ENCODE results near the gene SLC1A5.
"Not testable (repeated sequence)": the region's sequence is repeated elsewhere in the genome, so short reads cannot be mapped to it uniquely, and the experiment has no call there.

Gene SLC1A5

GRCh38 chr19:46766569-46767317 is 21.7 kb downstream of the SLC1A5 start:
- no peak for DNase-seq

DNA sequence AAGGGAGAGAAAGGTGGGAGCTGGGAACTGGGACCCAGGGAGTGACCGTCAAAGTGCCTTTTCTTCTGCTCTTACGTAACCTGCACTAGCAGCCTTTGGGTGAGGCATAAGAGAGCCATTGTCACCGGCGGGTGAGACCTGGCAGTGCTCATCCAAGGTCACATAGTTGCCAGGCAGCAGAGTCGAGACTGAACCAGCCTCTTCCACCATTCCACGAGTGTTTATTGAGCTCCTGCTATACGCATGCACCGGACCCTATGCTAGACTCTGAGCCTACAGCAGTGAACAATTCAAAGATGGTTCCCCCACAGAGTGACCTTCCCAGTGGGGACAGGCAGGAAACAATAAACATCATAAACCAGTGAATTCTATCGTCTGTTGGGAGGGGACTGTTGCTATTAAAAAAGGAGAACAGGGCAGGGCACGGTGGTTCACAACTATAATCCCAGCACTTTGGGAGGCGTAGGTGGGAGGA is 23.5 kb downstream of the SLC1A5 start:
- no peak for DNase-seq

- DNase-seq = no peak
Observed at GRCh38 chr19:46762245-46762890, 26.0 kb downstream of the SLC1A5 start.

GRCh38 chr19:46761418-46761831 is 27.0 kb downstream of the SLC1A5 start:
- no peak for DNase-seq

GRCh38 chr19:46760897-46761296 is 27.5 kb downstream of the SLC1A5 start:
- not testable (repeated sequence) for DNase-seq

DNA sequence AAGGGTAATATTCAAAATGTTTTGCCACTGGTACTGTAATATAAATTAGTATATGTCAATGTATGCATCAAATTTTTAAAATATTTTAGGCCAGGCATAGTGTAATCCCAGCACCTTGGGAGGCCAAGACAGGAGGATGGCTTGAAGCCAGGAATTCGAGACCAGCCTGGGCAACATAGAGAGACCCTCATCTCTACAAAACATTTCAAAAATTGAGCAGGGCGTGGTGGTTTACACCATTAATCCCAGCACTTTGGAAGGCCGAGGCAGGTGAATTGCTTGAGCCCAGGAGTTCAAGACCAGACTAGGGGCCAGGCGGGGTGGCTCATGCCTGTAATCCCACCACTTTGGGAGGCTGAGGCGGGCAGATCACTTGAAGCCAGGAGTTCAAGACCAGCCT is 28.0 kb downstream of the SLC1A5 start:
- no peak for DNase-seq

- no peak for DNase-seq
Observed at GRCh38 chr19:46759817-46760333, 28.5 kb downstream of the SLC1A5 start.

- DNase-seq = no peak
Observed at GRCh38 chr19:46759206-46759605, 29.2 kb downstream of the SLC1A5 start.

- DNase-seq = no peak
Observed at GRCh38 chr19:46756544-46756888, 31.9 kb downstream of the SLC1A5 start.

DNA sequence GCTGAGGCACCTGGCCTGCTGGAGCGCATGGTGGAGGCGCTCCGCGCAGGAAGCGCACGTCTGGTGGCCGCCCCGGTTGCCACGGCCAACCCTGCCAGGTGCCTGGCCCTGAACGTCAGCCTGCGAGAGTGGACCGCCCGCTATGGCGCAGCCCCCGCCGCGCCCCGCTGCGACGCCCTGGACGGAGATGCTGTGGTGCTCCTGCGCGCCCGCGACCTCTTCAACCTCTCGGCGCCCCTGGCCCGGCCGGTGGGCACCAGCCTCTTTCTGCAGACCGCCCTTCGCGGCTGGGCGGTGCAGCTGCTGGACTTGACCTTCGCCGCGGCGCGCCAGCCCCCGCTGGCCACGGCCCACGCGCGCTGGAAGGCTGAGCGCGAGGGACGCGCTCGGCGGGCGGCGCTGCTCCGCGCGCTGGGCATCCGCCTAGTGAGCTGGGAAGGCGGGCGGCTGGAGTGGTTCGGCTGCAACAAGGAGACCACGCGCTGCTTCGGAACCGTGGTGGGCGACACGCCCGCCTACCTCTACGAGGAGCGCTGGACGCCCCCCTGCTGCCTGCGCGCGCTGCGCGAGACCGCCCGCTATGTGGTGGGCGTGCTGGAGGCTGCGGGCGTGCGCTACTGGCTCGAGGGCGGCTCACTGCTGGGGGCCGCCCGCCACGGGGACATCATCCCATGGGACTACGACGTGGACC is 32.4 kb downstream of the SLC1A5 start:
- no peak for DNase-seq

- DNase-seq = no peak
Observed at GRCh38 chr19:46755077-46755852, 33.1 kb downstream of the SLC1A5 start.

DNA sequence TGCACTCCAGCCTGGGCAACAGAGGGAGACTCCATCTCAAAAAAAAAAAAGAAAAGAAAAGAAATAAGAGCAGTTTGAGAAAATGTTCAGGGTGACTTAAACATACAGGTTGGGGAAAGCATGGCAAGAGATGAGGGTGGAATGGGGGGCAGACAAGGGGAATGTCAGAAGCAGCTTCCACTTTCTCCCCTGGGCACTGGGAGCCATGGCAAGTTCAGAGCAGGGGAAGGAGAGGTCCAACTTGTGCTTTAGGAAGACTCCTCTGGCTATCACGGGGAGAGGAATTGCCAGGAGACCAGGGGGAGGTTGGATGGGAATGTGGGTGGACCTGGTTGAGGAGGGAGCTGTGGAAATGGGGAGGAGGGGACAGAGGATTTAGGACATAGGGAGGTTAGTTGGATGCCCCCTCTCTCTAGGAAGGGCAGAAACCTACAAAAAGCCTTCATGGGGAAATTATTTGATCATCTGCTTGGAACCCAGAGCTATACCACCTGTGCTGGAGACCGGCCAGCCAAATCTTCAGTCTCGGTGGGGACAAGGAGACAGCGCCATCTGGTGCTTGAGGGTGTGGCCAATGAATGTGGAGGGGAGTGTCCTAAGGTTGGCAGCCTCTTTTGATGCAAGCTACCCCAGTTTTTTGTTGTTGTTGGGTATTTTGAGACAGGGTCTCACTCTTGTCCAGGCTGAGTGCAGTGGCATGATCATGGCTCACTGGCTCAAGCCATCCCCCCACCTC is 34.8 kb downstream of the SLC1A5 start:
- no peak for DNase-seq

DNA sequence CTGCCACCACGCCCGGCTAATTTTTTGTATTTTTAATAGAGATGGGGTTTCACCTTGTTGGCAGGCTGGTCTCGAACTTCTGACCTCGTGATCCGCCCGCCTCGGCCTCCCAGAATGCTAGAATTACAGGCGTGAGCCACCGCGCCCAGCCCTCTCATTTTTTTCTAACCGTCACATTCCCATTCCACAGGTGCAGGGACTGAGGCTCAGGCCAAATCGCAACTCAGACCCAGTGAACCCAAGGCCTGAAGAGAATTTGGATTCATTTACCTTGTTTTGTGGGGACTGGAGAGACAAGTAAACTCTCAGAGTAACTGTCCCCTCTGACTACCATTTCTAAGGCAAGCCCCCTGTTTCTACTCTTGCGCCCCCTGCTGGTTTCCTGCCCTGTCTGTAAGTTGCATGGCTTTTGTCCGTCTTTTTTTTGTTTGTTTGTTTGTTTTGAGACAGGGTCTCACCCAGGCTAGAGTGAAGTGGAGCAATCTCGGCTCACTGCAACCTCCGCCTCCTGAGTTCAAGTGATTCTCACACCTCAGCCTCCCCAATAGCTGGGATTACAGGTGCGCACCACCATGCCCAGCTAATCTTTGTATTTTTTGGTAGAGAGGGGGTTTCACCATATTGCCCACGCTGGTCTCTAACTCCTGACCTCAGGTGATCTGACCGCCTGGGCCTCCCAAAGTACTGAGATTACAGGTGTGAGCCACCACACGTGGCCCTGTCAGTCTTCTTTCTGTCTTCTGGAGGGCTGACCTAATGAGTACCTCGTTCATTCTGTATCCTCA is 39.9 kb downstream of the SLC1A5 start:
- DNase-seq = no peak

DNA sequence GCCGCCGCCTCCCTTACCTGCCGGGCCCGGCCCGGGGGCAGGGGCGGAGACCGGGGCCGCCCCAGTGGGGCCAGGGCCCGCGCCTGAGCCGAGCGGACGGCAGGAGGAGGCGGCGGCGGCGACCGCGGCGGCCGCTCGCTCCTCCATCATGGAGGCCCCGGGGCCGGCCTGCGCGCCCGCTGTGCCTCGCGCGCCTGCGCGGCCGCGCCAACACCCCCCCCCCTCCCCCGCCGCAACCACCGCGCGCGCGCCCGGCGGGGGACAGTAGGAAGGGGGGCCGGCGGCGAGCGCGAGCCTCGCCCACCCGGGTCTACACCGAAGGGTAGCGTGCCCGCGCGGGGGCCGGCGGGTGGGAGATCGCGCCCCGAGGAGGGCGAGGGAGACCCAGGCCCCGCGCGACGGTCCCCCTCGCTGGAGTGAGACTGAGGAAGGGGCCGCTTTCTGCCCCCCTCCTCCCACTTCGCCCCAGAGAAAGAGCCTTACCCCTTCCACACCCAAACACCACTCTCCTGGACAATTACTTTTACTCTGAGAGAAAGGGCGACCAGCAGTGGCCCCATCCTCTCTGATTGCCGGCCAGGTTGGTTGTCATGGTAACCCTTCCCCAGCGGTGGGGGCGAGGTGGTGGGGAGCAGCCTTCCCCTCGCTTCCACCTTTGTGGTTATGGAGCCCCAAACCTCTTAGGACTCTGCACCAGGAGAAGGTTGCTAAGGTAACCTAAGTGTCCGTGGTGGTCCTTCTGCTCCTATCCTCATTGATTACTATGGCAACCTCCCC is 41.9 kb downstream of the SLC1A5 start, which contains the start of gene STRN4:
Gene STRN4 (minus strand): TSS at position 170 of the 777 bp plus-strand sequence. CDS start 20 bp downstream, at position 150.
- peak; percentile 61 for DNase-seq

- no peak for DNase-seq
Observed at GRCh38 chr19:46745521-46746280, 42.7 kb downstream of the SLC1A5 start, which contains the start of gene FKRP. Gene FKRP, plus strand, starts transcription at chr19:46746057. Its CDS starts 9,394 bp downstream, at chr19:46755451.

DNA sequence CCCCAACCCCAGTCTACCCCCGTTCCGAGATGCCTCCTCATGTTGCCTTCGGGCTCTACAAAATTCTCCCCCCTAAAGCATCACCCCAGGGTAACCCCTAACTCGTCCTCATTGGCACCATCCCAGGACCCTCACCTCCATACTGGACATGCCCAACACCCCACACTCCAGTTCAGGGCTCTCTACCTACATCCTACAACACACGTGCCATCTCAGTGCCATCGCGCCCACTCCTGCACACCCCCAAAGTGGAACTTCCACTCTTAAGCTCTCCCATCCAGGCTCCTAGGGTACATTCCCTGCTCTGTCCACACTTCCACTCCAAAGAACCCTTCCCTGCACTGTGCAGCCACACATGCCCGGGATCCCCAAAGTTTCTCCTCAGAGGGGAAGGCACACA is 43.4 kb downstream of the SLC1A5 start:
- no peak for DNase-seq

- DNase-seq = no peak
Observed at GRCh38 chr19:46744005-46744691, 44.2 kb downstream of the SLC1A5 start.

DNA sequence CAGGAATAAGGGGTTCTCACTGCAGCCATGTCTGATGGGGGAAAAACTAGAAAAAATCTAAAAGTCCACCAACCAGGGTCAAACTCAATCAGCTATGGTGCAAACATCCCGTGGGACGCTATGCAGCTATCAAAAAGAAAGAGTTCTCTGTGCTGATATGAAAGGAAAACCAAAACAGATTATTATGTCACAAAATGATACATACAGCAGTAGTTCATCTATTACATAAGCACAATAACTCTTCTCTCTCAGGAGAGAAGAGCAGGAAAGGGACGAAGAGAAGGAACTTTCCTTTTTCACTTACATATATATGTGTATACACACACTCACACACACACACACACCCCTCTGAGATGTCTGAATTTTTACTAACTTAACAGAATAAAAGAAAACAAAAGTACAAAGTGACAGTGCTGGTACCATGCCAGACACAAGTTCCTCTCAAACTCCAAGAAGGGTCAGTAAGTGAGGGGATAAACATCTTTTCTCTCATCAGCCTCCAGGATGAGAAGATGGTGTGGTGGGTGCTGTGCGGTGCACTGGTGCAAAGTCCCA is 45.4 kb downstream of the SLC1A5 start:
- no peak for DNase-seq
